GM08714 (cell line): ENCODE measurements around the gene SSU72.

Experiments used
- H3K4me3 ChIP-seq: fragments of 200-500 bp; sonication (Bioruptor generic); 2 replicates; pipeline ENCODE4 v1.5.1; 2014; ENCODE audit warnings: mild to moderate bottlenecking, low read length, inconsistent platforms
- ZNF274 ChIP-seq: IDR thresholded peaks from 2 replicates; pipeline ENCODE4 v1.6.1; 2012; ENCODE audit warnings: mild to moderate bottlenecking, low read depth, low read length

Gene SSU72

DNA sequence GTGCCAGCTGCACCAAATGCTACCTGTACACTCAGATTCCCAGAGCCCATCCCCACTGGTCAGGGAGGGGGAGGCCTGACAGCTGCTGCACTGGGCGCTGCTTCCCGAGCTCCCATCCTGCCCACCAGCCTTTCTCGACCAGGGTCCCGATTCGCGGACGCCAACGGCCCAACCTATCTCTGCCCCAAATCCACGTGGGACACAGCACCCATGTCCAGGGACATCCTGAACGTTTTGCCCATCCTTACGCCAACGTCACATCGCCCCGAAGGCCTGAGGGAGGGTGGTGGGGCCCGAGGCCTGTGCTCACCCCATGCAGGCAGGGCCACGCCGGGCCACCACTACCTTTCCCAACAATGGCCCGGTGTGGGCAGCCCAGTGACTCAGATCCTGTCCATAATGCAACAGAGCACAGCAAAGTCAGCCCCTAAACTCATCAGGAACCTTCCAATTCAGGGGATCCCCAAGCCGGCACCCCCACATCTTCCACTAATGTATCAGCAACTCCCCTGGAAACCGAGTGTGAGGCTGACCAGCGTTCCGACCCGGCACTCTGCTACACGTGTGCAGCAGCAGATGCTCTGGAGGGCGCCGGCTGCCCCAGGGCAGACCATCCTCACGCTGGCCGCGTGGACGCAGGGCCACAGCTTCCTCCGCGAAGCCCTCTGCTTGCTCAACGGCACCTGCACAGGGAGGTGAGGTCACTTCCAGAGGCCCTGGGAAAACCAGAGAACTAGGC, 23.0 kb downstream of the SSU72 start:
- TF ChIP-seq ZNF274 = no peak
- no peak overlapping the region for H3K4me3 ChIP-seq

DNA sequence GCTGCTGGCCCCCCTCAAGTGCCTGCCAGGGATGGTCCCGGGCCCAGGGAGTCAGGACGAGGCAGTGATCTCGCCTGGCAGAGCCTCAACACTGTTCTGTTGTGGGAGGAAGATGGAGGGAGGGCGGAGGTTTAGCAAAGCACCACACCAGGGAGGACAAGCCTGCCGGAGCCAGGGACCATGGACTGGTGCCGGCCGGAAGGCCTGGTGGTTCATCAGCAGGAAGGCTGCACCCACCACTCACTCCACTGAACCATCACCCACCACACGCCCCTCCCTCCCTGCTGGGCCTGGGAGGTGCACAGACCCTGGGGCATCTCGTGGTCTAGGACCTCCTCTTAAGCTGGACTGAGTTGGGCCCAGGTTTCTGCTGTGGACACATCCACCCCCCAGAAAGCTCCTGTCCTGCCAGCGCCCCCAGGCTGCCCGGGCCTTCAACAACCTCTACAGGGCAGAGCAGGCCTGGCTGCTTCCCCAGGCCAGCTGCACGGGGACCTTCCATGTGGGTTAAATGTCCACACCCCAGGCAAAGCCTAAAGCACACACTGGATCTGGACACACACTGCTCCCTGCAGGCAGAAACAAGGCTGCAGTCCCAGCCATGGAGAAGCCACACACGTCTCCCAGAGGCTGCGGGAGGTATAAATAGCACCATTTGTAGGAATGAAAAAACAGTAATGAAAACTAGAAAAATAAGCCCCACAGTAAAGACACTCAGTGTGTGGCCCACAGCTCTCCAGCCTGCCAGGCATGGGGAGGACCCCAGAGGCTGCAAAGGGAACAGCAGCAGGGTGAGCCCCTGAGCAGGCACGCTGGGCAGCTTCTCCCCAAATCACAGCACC, 23.9 kb downstream of the SSU72 start:
- no peak for TF ChIP-seq ZNF274

DNA sequence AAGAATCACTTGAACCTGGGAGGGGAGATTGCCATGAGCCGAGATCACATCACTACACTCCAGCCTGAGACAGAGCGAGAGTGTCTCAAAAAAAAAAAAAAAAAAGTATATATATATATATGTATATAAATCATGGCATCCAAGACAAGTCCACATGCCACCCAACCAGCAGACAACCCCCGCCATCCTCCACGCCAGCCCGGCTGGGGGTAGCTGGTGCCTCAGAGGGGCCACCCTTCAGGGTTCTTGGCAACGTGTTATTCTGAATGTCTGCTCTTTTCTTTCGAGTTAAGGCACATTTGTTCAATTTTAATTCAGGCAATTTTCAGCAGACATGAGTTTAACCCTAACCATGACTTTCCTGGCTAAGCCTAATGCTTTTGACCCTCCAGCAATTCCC, 24.6 kb downstream of the SSU72 start:
- TF ChIP-seq ZNF274 = no peak
- no peak overlapping the region for H3K4me3 ChIP-seq

More for the DNA sequence above, 23.9 kb downstream of the SSU72 start:
- no peak overlapping the region for H3K4me3 ChIP-seq

DNA sequence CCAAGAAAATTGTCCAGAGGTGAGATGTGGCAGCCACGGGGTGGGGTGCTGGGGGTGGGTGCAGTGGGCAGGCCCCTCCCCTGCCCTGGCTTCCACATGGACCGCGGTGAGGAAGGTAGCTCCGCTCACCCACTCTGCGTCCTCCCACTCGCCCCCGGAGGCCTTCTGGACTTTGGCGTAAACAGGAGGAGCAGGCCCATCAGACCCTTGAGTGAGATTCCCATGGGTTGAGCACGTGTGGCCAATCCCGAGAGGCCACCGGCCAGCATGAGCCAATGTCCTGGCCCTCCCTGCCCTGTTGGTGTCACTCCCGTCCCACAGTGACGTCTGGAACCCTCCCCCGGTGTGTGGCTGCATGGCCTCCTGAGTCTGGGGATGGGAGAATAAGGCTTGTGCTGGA, 26.1 kb downstream of the SSU72 start:
- TF ChIP-seq ZNF274 = no peak
- no peak overlapping the region for H3K4me3 ChIP-seq

DNA sequence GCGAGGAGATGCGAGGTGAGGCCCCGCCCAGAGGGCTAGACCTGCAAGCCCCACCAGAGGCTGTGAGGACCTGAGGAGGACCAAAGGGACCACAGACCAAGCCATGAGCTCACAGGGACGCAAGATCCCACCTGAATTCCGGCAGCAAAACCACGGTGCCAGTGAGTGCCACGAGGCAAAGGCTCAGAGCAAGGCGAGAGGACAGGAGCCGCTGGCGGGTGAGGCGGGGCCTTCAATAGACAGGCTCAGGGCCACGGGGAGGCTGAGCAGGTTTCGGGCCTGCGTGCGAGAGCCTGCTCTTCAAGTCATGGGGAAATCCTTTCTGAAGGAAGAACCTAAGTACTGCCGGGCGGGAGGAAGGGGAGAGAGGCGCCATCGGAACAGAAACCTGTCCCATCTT, 27.2 kb downstream of the SSU72 start:
- TF ChIP-seq ZNF274 = no peak
- no peak overlapping the region for H3K4me3 ChIP-seq

DNA sequence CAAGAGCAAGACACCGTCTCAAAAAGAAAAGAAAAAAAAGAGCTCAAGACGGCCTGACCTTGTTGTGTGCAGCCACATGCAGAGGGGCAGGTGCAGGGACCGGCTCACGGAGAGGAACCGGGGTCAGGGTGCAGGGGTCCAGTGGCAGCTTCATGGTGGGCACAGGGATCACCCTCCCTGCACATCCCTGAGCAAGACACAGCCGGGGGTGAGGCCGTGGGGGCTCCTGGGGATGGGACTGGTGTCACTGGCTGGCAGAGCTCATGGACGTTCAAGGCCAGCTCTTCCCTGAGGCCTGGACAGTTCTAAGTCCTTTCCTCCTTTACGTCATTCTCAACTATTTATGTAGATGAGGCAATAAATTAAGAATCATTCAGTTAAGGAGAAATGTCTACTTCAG, 27.7 kb downstream of the SSU72 start:
- TF ChIP-seq ZNF274 = no peak
- no peak overlapping the region for H3K4me3 ChIP-seq

DNA sequence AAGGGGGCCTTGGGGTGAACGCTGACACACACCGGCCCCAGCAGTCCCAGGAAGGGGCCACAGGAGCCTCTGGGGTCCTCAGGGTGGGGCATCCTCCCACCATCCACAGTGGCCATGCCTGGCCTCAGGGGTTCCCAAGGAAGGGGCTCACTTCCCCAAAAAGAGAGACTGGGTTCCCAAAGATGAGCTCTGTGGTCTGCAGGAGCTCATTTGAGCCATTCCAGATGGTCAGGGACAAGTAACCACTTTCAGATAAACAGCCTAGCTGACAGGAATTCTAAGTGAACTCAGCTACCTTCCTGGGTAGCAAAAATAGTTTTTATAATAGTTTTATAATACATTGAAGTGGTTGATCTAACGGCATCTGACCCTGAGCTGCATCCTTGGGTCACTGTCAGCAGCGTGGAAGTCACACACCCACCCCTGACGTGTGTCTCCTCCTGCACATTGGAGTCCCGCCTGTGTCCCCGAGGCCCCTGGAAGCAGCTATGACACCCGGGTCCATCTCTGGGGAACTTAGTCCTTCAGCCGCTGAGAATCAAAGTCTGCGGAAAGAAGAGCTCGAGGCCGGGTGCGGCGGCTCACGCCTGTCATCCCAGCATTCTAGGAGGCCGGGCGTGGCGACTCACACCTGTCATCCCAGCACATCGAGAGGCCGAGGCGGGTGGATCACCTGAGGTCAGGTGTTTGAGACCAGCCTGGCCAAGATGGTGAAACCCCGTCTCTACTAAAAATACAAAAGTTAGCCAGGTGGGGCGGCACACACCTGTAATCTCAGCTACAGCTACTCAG, 28.5 kb downstream of the SSU72 start:
- H3K4me3 ChIP-seq = no peak overlapping the region
- TF ChIP-seq ZNF274 = no peak

DNA sequence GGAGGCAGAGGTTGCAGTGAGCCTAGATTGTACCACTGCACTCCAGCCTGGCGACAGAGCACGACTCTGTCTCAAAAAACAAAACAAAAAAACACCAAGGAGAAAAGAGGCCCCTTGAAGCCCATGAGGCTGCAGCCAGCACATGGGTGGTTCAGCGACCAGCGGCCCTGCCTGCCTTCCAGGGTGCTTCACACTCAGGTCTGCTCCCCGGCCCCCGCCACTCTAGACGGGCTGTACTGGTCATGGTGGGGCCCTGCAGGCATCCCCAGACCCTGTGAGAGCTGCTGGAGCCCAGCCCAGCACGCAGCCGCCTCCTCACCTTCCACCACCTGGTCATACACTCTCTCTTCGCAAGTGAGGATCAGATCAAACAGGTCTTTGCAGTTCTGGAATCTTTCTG, 30.1 kb downstream of the SSU72 start:
- H3K4me3 ChIP-seq = no peak overlapping the region
- TF ChIP-seq ZNF274 = no peak

DNA sequence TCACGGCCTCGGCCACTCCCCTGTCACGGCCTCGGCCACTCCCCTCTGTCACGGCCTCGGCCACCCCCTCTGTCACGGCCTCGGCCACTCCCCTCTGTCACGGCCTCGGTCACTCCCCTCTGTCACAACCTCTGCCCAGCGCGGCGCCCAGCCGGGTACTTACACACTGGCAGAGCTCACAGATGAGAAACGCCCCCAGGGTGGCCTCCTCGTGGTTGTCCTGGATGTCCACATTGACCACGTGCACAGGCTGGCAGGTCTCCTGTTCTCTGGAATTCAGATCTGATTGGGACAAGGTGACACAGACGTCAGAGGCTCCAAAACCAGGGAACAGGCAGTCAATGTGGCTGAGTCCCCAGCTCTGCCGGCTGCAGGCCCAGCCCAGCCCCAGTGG, 31.0 kb downstream of the SSU72 start:
- no peak overlapping the region for H3K4me3 ChIP-seq
- no peak for TF ChIP-seq ZNF274

DNA sequence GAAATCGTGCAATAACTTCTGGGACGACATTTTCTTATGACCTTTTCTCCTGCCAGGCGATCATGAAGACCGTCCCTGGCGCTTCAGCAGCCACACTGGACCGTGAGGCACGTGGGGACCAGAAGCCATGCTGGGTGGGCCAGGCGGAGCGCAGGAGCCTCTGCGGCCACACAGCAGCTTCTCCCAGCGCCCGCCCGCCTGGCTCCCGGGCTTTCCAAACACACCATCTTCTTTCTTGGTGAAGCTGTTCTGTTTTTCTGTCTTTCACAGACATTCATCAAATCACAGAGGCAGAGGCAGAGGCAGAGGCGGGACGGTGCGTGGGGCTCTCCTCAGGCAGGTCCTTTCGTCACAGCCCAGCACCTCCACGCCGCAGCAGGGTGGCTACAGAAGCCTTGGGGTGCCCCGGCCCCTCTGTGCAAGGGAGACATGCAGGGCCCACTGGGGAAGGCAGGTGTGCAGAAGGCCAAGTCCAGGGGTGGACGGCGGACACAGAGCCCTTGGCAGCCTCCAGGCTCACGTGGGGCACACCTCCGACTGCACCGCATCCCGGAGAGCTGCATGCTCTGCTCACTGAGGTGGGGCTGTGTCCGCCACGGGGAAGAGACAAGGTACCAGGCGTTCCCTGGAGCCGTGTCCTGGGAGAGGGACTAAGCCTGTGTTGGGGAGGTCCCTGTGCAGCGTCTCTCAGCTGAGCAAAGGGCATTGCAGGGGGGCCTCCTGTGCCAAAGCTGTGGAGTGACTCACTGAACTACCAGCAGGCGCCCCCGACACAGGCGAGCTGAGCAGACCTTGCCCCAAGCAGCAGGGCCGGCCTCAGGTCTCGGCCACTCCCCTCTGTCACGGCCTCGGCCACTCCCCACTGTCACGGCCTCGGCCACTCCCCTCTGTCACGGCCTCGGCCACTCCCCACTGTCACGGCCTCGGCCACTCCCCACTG, 31.6 kb downstream of the SSU72 start:
- TF ChIP-seq ZNF274 = no peak
- no peak overlapping the region for H3K4me3 ChIP-seq

DNA sequence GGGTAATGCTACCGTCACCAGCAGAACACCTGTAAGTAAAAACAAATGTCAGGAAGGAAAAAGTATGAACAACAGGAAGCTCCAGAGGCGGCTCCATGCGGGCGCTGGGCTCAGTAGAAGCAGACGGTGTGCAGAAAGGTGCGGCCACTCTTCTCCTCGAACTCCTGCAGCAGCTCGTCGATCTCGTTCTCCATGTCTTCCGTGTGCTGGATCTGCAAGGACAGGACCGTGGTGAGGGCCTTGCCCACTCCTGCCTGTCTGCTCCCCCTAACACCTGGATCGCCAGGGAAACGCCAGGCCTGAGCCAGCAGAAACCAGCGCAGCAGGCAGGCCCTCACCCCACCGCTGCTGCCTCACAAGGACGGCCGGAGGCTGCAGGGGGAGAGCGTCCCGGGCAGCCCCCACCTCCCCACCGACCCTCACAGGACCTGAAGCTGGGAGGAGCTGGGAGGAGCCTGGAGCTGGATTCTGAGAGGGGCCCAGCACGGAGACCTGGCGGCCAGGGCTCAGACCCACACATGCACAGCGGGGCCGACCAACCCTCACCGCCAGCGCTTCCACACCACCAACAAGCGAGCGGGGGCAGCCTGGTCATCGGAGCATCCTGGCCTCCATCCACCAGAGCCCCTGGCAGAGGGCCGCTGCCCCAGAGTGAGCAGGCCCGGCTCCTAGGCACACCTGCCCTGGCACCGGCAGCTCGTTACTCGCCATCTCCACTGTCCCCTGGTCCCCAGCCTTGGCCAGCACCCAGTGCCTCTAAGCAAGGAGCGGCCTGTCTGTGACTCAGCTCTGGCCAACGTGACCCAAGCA, 32.5 kb downstream of the SSU72 start:
- TF ChIP-seq ZNF274 = no peak
- no peak overlapping the region for H3K4me3 ChIP-seq

DNA sequence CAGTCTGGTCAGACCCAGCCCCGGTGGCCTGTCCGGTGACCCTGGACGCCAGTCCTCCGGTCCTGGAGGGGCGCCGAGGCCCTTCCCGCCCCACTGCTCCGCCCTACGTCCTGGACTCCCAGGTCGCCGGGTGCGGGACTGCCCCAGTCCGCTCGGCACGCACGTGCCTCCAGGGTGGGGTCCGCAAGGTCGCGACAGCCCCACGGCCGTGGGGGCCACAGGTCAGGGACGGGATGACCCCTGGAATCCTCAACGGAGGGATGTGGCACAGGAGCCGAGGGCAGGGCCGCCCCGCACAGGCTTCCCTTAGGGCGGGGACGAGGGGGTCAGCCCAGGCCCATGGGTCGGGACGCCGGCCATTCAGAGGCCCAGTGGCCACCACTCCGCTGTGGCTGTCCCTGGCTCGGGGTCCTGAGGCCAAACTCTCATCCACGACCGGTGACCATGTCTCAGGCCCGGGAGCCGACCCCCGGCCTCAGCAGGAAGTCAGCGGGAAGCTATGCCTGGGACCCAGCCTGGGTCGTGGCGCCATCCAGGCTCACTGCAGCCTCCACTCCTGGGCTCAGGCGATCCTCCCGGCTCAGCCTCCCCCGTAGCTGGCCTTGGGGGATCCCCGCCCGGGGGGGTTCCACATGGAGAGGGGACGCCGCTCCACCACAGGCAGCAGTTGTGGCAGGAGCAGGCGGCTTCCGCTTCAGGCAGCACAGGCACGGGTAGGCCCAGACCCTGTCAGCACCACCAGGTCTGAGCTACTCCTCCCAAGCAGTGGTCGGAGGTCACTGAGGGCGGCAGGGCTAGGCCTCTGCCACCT, 33.6 kb downstream of the SSU72 start:
- TF ChIP-seq ZNF274 = no peak

More for the DNA sequence above, 33.6 kb downstream of the SSU72 start:
- no peak overlapping the region for H3K4me3 ChIP-seq
